NCI-H460 (cell line): ENCODE data around the gene ZNRF2. TPM values are rescaled to one million over a fixed set of nuclear protein-coding genes. Genes with fewer than 3 reads are reported as not detected.
"Not testable (repeated sequence)": the region's sequence is repeated elsewhere in the genome, so short reads cannot be mapped to it uniquely, and the experiment has no call there.

Source experiments
- DNase-seq: peaks from one replicate; pipeline ENCODE4 v3.0.0-alpha.2; 2016; ENCODE audit warnings: low read depth; ENCODE audit errors: extremely low read depth
- total RNA-seq: library from RNA; depleted of rRNA; stranded (reverse); fragments of >200 nt; shearing (Covaris generic); gene quantifications from 2 replicates; pipeline ENCODE4 v1.2.3, GENCODE V29; 2014

The ZNRF2 gene
- total RNA-seq, 1 experiment from 2014 or later = 11.3 TPM

DNA sequence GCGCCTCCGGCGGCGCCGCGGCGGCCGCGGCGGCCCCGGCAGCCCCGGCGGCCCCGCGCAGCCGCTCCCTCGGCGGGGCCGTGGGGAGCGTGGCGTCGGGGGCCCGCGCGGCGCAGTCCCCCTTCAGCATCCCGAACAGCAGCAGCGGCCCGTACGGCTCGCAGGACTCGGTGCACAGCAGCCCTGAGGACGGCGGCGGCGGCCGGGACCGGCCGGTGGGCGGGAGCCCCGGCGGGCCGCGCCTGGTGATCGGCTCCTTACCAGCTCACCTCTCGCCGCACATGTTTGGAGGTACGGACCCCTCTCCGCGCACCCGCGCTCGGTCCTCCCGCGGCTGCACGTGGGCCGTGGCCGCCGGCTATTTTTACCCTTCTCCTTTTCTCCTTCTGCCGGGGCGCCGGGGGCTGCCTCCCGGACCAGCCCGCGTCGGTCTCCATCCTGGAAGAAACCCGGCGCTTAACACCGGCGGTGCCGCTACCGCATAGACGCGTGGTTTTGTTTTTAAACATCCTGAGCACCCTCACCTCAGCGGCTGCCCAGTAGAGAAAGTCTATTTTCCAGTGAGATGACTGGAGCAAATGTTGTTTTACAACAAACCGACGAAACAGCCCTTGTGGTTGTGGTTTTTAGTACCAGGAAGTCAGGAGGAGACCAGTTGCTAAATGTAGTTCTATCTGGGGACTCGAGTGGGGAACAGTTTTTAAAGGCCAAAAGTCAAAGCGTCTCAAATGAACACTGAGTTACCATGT is 1.3 kb downstream of the ZNRF2 start:
- no peak for DNase-seq

DNA sequence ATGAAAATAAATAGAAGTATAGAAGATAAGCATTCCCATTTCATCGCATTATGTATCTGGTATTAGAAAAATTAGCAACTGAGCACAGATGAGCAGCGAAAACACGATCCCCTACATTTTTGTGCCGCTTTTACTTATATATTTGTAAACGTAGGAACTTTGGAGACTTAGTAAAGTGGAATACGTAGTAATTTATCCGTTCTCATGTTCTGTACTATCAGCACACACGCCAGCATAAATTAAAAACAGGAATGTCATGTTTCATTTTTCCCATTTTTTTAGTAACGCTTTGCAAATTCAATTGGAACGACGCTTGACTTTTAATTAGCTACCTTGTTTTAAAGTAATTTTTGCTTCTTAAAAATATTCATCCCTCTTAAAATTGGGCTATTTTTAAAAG is 2.4 kb downstream of the ZNRF2 start:
- DNase-seq = no peak

DNA sequence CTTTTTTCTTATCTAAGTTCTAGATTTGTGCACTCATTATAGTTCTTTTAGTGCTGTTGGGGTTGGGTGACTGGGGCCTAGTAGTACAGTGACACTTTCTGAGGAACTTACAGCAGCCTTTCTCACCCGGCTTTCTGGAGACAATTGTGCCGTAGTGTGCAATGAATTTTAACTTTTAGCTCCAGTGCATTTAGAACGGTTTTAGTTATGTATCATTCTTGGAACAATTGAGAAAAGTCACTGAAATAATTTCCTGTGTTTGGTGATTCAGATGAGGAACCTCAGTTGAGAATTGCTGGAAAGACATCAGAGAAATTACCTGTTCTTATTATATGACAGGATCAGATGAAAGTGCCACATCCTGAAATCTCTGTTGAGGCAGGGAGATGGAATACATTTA is 3.2 kb downstream of the ZNRF2 start:
- not testable (repeated sequence) for DNase-seq

DNA sequence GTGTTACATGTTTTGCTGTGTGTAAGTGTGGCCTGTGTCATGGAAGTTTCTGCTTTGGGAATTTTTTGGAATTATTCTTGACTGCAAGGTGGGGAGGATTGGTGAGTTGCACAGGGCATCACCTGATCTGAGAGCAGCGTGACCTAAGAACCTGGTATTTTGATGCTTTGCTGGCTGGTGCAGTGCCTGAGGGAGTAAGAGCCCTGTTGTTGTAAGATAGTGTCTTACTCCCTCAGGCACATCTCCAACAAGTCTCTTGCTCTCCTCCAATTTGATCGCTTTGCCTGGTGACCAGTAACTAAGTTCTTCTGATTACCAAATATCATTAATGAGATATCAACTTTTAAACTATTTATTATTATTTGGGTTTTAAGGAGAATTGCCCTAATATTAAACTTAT is 5.2 kb downstream of the ZNRF2 start:
- DNase-seq = not testable (repeated sequence)

DNA sequence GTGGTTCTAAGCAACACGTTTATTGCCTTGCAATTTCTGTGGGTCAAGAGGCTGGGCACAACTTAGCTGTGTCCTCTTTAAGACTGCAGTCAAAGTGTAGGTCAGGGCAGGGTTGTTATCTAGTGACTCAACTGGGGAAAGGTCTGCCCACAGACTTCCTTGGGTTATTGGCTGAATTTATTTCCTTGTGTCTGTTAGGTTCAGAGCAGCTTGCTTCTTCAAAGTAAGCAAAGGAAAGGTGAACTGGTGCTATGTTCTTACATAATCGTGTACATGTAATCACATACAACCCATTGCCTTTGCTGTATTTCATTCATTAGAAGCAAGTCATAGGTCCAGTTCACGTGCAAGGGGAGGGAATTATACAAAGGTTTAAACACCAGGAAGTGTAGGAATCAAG is 5.9 kb downstream of the ZNRF2 start:
- DNase-seq = not testable (repeated sequence)

DNA sequence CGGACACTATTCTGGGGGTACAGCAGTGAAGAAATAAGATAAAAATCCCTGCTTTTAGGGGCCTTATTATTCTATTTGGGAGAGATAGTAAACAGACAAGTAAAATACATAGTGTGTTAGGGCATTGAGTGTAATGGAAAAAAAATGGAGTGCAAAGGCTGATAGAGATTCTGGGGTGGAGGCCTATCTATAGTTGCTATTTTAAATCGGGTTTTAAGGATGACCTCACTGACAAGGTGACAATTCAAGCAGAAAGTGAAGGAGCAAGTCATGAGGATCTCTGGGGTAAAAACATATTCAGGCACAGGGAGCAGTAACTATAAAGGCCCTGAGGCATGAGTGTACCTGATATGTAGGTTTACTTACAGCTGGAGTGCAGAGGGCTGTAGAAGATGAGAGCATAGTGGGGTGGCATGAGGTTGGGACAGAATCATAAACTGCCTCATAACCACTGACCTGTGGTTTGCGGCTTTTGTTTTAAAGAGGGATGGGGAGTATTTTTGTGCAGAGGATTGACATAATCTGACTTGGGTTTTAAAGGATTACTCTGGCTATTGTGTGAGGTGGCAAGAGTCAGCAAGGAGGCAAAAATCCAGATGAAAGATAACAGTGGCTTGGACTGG is 8.1 kb downstream of the ZNRF2 start:
- DNase-seq = not testable (repeated sequence)

DNA sequence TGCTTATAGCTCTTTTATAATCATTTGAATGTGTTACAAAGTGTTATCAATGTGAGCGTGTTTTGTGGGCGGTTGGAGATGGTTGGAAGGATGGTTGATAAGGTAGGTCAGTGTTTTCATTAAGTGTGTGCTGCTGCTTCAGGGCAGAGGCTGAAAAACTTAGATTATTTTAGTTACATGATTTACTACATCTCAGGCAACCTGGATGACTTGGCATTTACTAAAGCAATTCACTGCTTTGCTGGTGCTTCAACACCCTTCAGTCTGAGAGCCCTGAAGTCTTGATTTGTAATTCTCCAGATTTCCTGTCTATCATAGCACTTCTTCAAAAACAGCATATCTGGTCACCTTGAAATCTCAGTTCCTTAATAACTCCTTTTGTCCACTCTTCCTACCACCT is 11.9 kb downstream of the ZNRF2 start:
- DNase-seq = not testable (repeated sequence)

DNA sequence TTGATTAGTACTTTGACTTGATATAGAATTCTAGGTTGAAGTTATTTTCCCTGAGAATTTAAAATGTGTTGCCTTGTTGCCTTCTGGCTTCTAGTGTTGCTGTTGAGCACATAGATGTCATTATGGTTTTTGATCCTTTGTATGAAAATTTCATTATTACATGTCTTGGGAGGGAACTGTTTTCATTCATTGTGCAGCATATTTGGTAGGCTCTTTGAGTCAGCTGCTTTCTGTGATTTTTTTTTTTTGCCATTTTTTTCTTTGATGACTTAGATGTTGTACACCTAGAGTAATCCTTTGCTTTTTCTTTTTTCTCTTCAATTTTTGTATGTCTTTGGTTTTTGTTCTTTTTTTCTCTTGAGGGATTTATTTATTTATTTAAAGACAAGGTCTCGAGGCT is 13.1 kb downstream of the ZNRF2 start:
- DNase-seq = not testable (repeated sequence)

DNA sequence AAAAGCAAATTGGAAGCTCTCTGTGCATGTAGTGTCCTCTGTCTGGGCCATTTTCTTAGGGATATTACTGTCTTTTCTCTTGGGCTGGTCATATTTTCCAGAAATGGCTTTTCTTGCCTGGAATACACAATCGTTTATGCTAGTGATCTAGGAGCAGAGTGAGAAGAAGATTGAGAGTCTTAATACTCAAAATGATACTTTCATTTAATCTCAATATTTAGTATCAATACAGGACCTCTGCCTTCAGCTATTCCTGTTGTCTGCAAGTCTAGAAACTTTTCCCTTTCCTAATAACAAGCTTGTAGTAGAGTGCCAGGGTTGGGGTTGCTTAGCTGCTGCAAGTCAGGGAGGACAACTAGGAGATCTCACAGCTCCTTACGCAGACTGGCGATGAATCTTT is 14.0 kb downstream of the ZNRF2 start:
- DNase-seq = not testable (repeated sequence)

DNA sequence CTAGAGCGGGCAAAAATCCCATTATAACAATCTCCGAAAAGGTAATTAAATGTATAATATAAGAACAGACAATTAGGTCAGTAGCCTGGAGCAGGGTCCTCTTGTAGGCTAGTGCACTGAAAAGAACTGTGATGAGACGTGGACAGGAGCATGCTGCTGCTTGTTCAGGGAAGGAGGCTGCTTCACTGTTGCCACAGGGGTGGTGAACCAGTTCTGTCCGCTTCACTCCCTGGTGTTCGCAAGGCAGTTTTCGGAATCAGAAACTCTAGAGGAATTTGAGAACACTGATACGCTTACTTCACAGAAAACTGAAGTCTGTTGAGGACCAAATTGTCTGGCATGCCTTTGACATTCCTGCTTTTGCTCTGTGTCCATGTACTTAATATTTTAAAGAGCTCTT is 17.4 kb downstream of the ZNRF2 start:
- no peak for DNase-seq

DNA sequence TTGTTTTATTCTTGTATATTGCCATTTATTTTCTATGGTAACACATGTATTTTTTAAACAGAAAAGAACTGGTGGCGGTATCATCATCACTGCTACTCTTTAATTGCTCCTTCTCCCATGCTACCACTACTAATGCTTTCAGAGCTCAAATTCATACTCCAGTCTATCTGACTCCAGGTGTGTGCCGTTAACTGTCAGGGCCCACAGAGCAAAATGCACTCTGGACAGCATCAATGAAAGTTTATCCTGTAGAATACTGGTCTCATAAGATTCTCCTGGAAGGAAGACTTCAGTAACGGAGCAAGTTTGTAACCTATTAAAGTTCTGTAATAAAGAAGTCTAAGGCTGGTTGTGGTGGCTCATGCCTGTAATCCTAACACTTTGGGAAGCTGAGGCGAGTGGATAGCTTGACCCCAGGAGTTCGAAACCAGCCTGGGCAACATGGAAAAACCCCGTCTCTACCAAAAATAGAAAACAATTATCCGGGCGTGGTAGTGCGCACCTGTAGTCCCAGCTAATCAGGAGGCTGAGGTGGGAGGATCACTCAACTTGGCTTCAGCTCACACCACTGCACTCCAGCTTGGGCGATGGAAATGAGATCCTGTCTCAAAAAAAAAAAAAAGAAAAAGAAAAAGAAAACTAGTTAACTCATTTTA is 18.4 kb downstream of the ZNRF2 start:
- no peak for DNase-seq

DNA sequence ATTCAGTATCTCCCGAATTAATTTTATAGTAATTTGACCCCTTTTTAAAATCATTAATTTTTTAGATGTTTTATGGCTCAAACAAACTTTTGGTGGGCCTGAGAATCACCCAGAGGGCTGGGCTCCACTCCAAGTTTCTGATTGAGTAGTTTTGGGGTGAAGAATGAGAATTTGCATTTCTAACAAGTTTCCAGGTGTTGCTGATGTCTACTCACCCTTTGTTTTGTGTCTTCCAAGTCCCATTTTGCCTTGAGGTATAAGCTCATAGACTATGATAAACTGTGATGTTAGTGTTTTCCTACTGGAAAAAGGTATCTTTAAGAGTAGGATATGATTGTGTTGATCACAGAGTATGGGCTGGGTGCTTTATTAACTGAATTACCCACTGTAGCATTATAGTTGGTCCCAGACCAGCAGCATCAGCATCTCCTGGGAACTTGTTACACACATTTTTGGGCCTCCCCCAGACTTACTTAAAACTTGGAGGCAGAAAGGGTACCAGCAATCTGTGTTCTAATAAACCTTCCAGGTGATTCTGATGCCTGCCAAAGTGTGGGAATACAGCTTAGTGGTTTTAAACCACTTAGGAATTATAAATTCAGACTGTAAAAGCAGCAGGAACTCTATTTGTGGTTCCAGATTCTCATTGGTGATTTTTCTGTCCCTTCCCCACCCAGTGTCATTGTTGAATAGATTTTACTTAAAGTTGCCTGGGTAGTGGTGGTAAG is 19.1 kb downstream of the ZNRF2 start:
- no peak for DNase-seq

DNA sequence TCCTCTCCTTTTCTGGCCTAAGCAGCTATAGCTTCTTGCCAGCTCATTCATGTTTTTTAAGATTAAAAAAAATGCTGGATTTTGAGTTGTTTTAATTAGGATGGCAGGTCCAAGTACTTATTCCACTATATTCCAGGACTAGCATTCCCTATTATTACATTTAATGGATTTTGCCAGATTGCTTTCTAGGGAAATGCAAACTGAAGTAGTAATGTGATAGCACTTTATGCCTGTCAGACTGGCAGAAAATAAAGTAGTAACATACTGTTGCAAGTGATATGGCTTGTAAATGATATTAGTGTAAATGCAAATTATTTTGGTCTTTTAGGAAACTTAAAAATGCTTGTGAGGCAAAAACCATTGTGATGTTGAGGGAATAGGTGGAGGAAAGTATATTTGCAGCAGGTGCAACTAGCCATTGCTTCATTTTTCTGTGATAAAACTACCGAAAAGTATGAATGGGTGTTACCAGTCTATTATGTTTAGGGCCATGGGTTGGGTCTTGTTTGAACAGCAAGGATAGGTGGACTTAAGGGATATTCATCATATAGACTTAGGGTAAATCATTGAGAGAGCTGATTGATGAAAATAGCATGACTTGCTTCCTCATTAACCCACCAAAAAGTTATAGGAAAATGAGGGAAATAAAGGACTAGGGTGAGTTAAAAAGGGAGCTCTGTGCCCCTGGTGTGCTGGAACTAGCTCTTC is 19.9 kb downstream of the ZNRF2 start:
- no peak for DNase-seq

DNA sequence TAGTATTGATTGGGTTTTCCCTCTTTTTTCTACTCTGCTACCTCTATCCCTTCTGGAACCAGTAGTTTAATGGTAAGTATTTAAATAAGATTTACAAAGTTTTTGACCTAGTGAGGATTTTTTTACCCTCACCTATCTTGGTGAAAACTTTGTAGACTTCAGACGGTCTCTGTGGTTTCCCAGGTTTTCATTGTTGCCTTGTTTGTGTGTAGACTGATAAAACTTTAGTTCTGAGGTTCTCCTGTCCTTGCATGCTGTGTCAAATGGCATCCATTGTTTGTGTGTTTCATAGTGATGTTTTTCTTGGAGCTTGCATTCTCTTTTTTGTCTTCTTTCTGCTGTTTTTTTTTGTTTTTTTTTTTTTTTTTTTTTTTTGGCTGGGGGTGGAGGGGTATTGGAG is 22.6 kb downstream of the ZNRF2 start:
- no peak for DNase-seq

DNA sequence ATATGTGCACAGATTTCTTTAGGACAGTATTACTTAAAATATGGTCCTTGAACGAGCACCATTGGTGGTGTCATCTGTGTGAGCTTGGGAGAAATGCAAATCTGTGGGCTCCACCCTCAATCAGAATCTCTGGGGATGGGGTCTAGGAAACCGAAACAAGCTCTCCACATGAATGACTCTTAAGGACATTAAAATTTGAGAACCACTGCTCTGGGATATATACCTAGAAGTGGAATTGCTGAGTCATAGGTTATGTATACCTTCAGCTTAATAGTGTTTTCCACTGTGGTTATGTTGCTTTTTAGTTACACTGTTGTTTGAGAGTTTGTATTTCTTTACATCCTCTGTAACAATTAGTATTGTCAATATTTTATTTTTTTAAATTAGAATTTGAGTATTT is 24.0 kb downstream of the ZNRF2 start:
- no peak for DNase-seq

DNA sequence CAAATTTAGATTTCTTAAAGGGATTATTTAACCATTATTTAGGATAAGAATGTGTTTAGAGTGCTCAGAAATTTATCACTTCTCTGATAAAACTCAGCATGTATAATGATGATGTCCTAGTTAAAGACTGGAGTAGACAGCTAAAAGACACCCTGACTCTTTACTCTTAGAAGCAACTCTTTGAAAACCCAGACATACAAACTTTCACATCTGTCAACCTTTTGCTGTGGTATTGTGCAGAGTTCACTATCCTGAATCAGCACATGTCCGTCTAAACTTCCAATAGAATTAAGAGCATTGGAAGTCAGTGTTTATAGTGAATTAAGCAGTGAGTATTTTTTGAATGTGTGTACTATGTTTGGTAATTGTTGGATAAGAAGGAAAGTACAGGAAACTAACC is 24.9 kb downstream of the ZNRF2 start:
- DNase-seq = no peak

DNA sequence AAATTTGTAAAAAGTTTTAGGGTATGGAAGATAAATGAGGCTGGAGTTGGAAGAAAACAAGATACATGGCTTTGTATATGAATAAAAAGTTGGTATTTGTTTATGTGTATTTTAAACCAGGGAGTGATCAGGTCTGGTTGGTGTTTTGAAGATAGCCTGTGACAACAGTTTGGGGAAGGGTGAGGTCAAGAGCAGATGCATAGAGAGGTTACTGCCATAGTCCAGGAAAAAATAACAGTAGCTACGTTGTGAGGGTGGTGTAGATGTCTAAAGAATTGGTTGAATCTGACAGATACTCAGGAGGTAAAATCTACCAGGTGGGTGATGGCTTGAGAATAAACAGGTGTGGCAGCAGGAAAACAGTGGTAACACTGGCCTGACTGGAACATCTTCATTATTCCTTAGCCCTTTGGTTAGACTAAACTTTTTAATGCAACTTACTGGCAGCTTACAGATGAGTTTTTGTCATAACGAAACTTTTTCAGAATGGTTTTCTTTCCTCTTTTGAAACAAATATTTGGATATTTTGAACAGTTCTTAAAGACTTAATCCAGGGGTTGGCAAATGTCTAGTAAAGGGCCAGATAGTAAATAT is 25.5 kb downstream of the ZNRF2 start:
- DNase-seq = no peak

DNA sequence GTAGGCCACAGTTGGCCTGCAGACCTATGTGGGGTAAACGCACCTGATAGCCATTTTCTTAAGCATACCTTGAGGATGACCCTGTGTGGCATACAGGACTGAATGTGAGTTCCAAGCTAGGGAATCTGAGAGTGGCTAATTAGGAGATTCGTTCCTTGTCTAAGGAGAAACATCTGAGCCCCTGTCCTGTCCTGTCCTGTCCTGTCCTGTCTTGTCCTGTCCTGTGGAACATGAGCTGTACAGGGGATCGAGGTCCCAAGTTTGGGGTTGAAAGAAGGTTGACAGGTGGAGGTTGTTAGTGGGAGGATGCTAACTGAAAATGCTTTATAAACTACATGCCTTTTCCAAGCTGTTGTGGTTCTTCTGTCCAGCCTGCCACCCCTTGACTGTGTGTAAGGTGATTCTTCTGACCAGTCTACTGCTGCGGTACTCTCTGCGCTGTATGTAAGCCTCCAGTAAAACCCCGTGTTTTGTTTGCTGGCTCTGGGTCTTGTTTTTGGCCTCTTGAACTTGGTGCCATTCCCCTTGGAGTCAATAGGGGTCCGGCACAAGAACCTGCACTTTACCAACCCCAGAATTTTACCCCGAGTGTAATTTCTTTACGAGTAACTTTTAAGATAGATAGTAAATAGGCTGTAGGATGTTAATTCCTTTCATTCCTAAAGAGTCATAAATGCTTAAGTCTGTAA is 26.4 kb downstream of the ZNRF2 start:
- DNase-seq = no peak

DNA sequence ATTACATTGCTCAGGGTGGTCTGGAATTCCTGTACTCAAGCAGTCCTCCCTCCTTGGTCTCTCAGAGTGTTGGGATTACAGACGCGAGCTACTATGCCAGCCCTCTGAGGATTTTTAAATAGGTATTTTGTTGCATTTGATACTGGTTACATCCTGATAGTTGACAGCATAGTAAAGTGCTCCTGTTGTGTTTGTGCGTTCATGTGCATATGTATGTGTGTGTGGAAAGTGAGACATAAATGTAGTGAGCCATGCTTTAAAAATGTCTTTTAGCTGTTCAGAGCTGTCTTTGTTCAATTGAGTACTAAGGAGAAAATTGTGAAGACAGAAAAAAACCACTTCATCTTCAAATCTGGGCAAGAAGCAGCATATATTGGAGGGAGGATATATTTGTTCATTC is 27.8 kb downstream of the ZNRF2 start:
- no peak for DNase-seq

DNA sequence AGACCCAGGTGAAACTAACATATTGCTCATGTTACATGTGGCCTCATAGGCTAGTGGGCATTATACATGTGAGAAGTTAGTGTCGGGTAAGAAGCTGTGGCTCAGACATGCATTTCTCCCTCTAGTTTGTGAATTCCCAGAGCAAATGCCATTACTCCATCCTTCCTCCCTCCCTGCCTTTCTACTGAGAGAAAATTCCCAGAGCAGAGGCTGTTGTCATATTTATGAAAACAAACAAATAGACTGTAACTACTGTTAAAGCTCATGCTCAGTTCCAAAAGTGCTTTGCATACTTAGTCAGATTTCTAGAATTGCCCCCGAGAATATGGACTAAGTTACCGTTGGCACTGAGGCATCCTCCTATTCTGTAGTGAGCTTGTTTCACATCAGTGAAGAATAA is 29.0 kb downstream of the ZNRF2 start:
- DNase-seq = no peak
